ENCODE results near the gene ITGB6.

ITGB6 gene

DNA sequence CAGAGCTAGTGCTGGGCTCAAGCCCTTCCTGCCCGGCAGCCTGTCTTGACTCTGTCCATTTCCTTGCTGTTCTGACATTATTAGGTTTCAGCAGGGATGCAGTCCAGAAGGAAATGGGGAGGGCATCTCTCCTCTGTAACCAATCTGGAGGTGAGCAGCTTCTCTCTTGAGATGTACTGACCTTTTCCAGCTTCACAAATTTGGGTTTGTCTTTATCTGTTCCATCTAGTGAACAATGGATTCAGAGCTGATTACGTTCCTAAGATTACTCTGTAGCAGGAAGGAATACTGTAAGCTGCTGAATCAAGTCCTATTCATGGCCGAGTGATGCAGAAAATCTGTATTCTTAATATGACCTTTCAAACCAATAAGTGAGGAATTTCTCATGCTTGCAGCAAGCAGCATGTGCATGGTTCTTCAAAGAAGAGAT lies 148.7 kb downstream of the ITGB6 start:
- no peak for DNase-seq (ENCODE audit: low read depth in 2 of 2)

DNA sequence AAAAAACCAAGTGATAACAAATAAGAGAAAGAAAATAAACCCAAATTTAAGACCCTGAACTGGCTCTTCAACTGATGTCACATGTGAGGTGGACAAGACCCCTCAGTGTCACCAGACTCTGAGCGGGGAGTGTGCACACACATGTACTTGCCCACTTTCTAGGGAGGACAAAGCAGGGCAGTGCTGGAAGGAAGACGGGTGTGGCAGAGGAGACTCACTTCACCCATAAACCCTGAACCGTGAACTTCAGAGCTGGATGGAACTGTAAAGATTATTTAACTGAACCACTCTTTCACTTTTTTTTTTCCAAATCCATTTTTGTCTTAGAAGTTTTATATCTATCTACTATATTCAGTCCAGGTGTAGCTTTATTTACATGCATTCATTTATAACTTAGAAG lies 149.9 kb downstream of the ITGB6 start:
- no peak for DNase-seq (ENCODE audit: low read depth in 2 of 2)
